Testis (tissue), 3 donors: Measurements from ENCODE around the gene MXRA8. TPM values are rescaled to one million over a fixed set of nuclear protein-coding genes. Genes with fewer than 3 reads are reported as not detected.

Experiments
- DNase-seq: peaks from one replicate; pipeline ENCODE4 v3.0.0-alpha.2; 2019
- H3K27ac ChIP-seq, 2 donors: fragments of 200-600 bp; sonication (generic); one replicate each; pipeline ENCODE4 v1.5.1; 2019
- H3K27me3 ChIP-seq: fragments of 200-600 bp; sonication (generic); one replicate; pipeline ENCODE4 v1.5.1; 2019
- H3K36me3 ChIP-seq: fragments of 200-600 bp; sonication (generic); one replicate; pipeline ENCODE4 v1.5.1; 2017; ENCODE audit warnings: low read depth; ENCODE audit errors: missing control alignments
- H3K4me1 ChIP-seq: fragments of 200-600 bp; sonication (generic); one replicate; pipeline ENCODE4 v1.5.1; 2019
- H3K4me3 ChIP-seq, 2 donors: fragments of 200-600 bp; sonication (generic); one replicate each; pipeline ENCODE4 v1.5.1; 2017 to 2019
- H3K9me3 ChIP-seq: fragments of 200-600 bp; sonication (generic); one replicate; pipeline ENCODE4 v1.5.1; 2017
- POLR2A ChIP-seq: fragments of 450-650 bp; IDR thresholded peaks from one replicate; pipeline ENCODE4 v1.6.1; 2017; ENCODE audit warnings: antibody characterized with exemption, mild to moderate bottlenecking, moderate library complexity
- WGBS, 2 donors: methylation state at CpG; one replicate each; pipeline ENCODE4 v1.1.5; 2018; 5-methylcytosine and 5-hydroxymethylcytosine counted together
- intact Hi-C: fragments of 100-400 bp; cut with DNase I; formaldehyde crosslinking; loops from one replicate; pipeline ENCODE4 v1.15.1; 2023; ENCODE audit warnings: low total_unique reads
- polyA plus RNA-seq: library from polyadenylated mRNA; stranded (reverse); fragments of 350-450 nt; fragmentation: Illumina TruSeq; extraction: RNeasy Lipid Tissue Mini Kit (QIAGEN cat#74804); gene quantifications from one replicate; pipeline ENCODE4 v1.2.3, GENCODE V29; 2014; ENCODE audit warnings: low read depth, low replicate concordance; ENCODE audit not compliant: insufficient read depth
- total RNA-seq, 2 donors: library from RNA; depleted of rRNA; stranded (reverse); fragments of >200 nt; gene quantifications; one replicate each; pipeline ENCODE4 v1.2.3, GENCODE V29; 2016
- TF ChIP-seq, protein P1 (sequence below), 3 experiments: fragments of 450-650 bp in 2 of 3; fragments of 200-600 bp in 1 of 3; sonication (generic) in 1 of 3; IDR thresholded peaks; one replicate each; pipeline ENCODE4 v1.5.1; 2016 to 2019; ENCODE audit warnings: antibody characterized with exemption in 3 of 3, mild to moderate bottlenecking in 2 of 3, moderate library complexity in 1 of 3

MXRA8 gene
- total and polyA plus RNA-seq, 3 donors from 2014 or later, result 60.2 to 102 (median 63.3) TPM

DNA sequence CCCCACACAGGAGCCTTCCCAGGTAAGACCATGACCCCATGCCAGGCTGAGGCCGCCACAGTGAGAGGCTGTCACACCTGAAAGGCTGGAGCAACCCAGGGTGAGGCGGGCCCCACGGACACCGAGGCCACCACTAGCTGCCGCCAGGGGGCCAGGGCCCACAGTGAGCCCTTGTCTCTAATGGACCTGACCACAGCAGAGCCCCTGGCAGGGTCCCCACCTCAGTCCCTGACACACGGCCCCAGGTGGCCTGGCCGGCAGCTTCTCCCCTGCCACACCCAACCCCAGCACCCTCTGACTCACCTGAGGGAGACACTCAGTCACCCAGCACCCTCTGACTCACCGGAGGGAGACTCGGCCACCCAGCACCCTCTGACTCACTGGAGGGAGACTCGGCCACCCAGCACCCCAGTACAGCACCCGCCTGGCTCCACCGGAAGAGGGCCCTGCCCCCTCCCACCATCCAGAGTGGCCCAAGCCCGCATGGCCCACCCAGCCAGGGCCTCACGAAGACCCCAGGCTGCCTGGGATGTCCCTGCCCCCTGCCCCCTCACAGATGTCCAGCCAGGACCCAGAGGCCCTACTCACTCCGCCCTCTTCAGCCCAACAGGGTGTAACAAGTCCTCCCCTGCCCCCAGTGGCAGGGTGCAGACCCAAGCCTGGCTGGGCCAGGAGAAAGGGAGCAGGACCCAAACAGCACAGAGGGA lies 13.5 kb downstream of the MXRA8 start:
- H3K9me3 ChIP-seq, result no peaks in the 10 kb centered on the region
- intact Hi-C loops, result no loop called here
- H3K27ac ChIP-seq, result no peak overlapping the region
- peaks cover 33% of the 10 kb centered on the region for H3K4me1 ChIP-seq
- H3K27me3 ChIP-seq, result no peaks in the 10 kb centered on the region
- no peak overlapping the region for H3K4me3 ChIP-seq
- TF ChIP-seq POLR2A, result no peak
- TF ChIP-seq, protein P1, sequence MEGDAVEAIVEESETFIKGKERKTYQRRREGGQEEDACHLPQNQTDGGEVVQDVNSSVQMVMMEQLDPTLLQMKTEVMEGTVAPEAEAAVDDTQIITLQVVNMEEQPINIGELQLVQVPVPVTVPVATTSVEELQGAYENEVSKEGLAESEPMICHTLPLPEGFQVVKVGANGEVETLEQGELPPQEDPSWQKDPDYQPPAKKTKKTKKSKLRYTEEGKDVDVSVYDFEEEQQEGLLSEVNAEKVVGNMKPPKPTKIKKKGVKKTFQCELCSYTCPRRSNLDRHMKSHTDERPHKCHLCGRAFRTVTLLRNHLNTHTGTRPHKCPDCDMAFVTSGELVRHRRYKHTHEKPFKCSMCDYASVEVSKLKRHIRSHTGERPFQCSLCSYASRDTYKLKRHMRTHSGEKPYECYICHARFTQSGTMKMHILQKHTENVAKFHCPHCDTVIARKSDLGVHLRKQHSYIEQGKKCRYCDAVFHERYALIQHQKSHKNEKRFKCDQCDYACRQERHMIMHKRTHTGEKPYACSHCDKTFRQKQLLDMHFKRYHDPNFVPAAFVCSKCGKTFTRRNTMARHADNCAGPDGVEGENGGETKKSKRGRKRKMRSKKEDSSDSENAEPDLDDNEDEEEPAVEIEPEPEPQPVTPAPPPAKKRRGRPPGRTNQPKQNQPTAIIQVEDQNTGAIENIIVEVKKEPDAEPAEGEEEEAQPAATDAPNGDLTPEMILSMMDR (IDR thresholded peaks at IDR 0.05), result no peak
- WGBS, 2 donors, result 76% methylated on average over 15 of the region's 15 CpGs; no CpG with 5 or more reads in 1 of the 2 donors
- H3K36me3 ChIP-seq, result no peaks in the 10 kb centered on the region
- DNase-seq, result no peak

DNA sequence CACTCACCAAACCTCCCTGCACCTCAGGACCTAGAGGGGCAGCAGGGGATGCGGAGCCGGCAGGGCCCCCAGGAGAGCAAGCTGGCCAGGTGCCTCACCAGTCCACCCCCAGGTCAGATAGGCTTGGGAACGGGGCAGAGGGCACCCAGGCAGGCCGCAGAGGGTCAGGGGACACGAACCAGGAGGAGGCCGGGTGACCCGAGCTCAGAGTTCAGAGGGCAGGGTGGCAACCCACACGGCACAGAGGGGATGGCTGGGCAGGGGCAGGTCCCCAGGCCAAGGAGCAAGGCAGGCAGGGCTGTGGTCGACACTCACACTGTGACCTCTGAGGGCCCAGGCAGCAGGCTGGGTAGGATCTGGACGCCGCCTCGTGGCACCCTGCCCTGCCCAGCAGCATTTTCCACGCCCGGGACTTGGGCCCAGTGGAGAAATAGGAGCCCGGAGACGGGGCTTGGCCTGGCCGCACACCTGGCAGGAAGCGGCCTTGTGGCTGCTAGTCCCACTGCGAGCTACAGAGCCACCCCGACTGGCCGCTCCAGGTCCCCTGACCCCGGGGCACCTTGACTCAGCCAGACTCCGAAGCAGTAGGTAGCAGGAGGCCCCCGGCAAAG lies 14.4 kb downstream of the MXRA8 start:
- TF ChIP-seq, protein P1 (IDR thresholded peaks at IDR 0.05), result no peak
- no peak for TF ChIP-seq POLR2A
- intact Hi-C loops, result no loop called here
- Histone ChIP-seq H3K9me3 (no peaks in the 10 kb centered on the region), H3K36me3 (no peaks in the 10 kb centered on the region), H3K4me1 (peaks cover 33% of the 10 kb centered on the region), H3K4me3 (no peak overlapping the region), H3K27me3 (no peaks in the 10 kb centered on the region), H3K27ac (no peak overlapping the region)
- DNase-seq, result no peak
- 89 to 100% methylated on average over 1 to 24 of the region's 24 CpGs for WGBS, 2 donors

DNA sequence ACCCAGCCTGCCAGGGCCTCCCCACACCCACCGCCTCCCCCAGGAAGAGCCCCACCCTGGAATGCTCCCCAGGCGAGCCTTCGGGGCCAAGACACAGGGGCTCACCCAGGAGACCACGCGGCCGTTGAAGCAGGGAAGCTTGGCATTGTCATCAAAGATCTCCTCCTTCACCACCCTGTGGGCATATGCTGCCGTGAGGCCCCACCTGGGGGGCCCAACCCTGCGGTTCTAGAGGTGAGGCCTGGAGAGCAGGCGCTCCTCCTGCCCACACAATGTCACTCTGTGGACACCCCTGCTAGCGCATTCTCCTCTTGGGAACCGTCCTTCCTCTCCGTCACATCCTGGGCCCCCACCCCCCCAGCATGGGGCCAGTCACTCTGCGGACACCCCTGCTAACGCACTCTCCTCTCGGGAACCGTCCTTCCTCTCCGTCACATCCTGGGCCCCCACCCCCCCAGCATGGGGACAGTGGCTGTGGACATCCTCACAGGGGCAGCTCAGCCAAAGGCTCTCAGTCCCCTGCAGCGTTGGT lies 15.7 kb downstream of the MXRA8 start:
- Histone ChIP-seq H3K4me3 (no peak overlapping the region), H3K36me3 (no peaks in the 10 kb centered on the region), H3K27ac (no peak overlapping the region), H3K4me1 (peaks cover 29% of the 10 kb centered on the region), H3K9me3 (no peaks in the 10 kb centered on the region), H3K27me3 (no peaks in the 10 kb centered on the region)
- no peak for DNase-seq
- 85 to 89% methylated on average over 6 to 18 of the region's 18 CpGs for WGBS, 2 donors
- intact Hi-C loops, result no loop called here
- TF ChIP-seq, protein P1 (IDR thresholded peaks at IDR 0.05), result no peak
- TF ChIP-seq POLR2A, result no peak

DNA sequence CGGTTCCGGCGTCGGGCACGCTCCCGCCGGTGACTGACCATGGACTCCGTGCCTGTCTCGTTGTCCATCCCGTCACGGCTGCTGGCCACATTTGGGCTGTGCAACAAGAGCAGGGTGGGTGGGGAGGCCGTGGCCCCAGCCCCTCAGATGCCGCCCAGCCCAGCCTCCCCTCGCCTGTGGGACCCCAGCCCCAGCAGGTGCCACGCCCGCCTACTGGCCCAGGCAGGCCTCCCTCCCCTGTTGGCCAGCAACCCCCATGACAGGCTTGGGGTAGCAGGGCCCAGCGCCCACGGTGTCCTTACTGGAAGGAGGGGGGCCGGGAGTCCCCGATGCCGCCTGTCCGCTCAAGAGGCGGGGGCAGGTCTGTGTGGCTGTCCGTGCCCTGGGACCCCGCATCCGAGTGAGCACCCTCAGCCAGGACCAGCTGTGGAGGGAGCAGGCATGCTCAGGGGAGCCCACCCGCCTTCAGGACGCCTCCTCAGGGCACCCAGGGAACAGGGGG lies 16.2 kb downstream of the MXRA8 start:
- Histone ChIP-seq H3K27me3 (no peaks in the 10 kb centered on the region), H3K4me3 (no peak overlapping the region), H3K27ac (no peak overlapping the region), H3K36me3 (no peaks in the 10 kb centered on the region), H3K4me1 (peaks cover 23% of the 10 kb centered on the region), H3K9me3 (no peaks in the 10 kb centered on the region)
- TF ChIP-seq, protein P1 (IDR thresholded peaks at IDR 0.05), result no peak
- TF ChIP-seq POLR2A, result no peak
- DNase-seq, result no peak
- intact Hi-C loops, result no loop called here
- 95 to 100% methylated on average over 5 to 22 of the region's 28 CpGs for WGBS, 2 donors
